Glutamatergic neuron (in vitro differentiated cells): ENCODE data around the gene TMEM256. TPM values are rescaled to one million over a fixed set of nuclear protein-coding genes. Genes with fewer than 3 reads are reported as not detected.
"Not testable (repeated sequence)": the region's sequence is repeated elsewhere in the genome, so short reads cannot be mapped to it uniquely, and the experiment has no call there.

Experiments
- DNase-seq: peaks from one replicate; pipeline ENCODE4 v3.0.0; 2022
- H3K27ac Mint-ChIP-seq: one replicate; pipeline ENCODE4 v1.8.0; 2020; ENCODE audit warnings: mild to moderate bottlenecking, mixed read lengths, inconsistent platforms; ENCODE audit not compliant: unreplicated experiment
- H3K27me3 Mint-ChIP-seq: one replicate; pipeline ENCODE4 v1.8.0; 2020; ENCODE audit warnings: mild to moderate bottlenecking, moderate library complexity, mixed read lengths, inconsistent platforms; ENCODE audit not compliant: unreplicated experiment
- H3K36me3 Mint-ChIP-seq: one replicate; pipeline ENCODE4 v1.8.0; 2020; ENCODE audit warnings: mild to moderate bottlenecking, mixed read lengths, inconsistent platforms; ENCODE audit not compliant: unreplicated experiment
- H3K4me1 Mint-ChIP-seq: one replicate; pipeline ENCODE4 v1.8.0; 2020; ENCODE audit warnings: mild to moderate bottlenecking, low read depth, mixed read lengths, inconsistent platforms; ENCODE audit not compliant: unreplicated experiment
- H3K4me3 Mint-ChIP-seq: one replicate; pipeline ENCODE4 v1.8.0; 2020; ENCODE audit warnings: mild to moderate bottlenecking, mixed read lengths, inconsistent platforms; ENCODE audit not compliant: unreplicated experiment
- H3K9me3 Mint-ChIP-seq: one replicate; pipeline ENCODE4 v1.8.0; 2020; ENCODE audit warnings: mild to moderate bottlenecking, moderate library complexity, mixed read lengths, inconsistent platforms; ENCODE audit not compliant: unreplicated experiment
- CTCF ChIP-seq: fragments of 200-600 bp; sonication (generic); IDR thresholded peaks from one replicate; pipeline ENCODE4 v1.5.0; 2021; ENCODE audit not compliant: partially characterized antibody, unreplicated experiment
- total RNA-seq: library from RNA; stranded (reverse); fragmentation: NEBNext Ultra II Directional; extraction: Animal tissue kit (Norgen Biotek cat#: 25700); gene quantifications from one replicate; pipeline ENCODE4 v1.2.1, GENCODE V29; 2021; ENCODE audit not compliant: unreplicated experiment

TMEM256 gene
- total RNA-seq, 1 donor from 2014 or later: 51.6 TPM

GRCh38 chr17:7374353-7374752 lies 29.5 kb downstream of the TMEM256 start:
- Mint-ChIP-seq H3K4me1 (no peaks in the 10 kb centered on the region), H3K4me3 (no peak overlapping the region), H3K27me3 (peaks cover under 1% of the 10 kb centered on the region), H3K27ac (no peak overlapping the region), H3K9me3 (peaks cover 4% of the 10 kb centered on the region), H3K36me3 (peaks cover 5% of the 10 kb centered on the region)
- no peak for TF ChIP-seq CTCF
- no peak for DNase-seq

- Mint-ChIP-seq H3K27me3 (peaks cover 1% of the 10 kb centered on the region), H3K4me1 (no peaks in the 10 kb centered on the region), H3K36me3 (no peaks in the 10 kb centered on the region), H3K4me3 (no peak overlapping the region), H3K27ac (no peak overlapping the region), H3K9me3 (no peaks in the 10 kb centered on the region)
- no peak for TF ChIP-seq CTCF
- DNase-seq: no peak
Observed at GRCh38 chr17:7370853-7371252, 33.0 kb downstream of the TMEM256 start.

- Mint-ChIP-seq H3K27me3 (peaks cover 1% of the 10 kb centered on the region), H3K9me3 (peaks cover 3% of the 10 kb centered on the region), H3K36me3 (peaks cover 3% of the 10 kb centered on the region), H3K4me1 (no peaks in the 10 kb centered on the region), H3K4me3 (no peak overlapping the region), H3K27ac (no peak overlapping the region)
- DNase-seq: no peak
- no peak for TF ChIP-seq CTCF
Observed at GRCh38 chr17:7369825-7370224, 34.1 kb downstream of the TMEM256 start.

GRCh38 chr17:7368599-7368994 lies 35.3 kb downstream of the TMEM256 start:
- H3K27ac Mint-ChIP-seq, H3K9me3 Mint-ChIP-seq, H3K27me3 Mint-ChIP-seq, H3K36me3 Mint-ChIP-seq, H3K4me3 Mint-ChIP-seq, DNase-seq, H3K4me1 Mint-ChIP-seq: not testable (repeated sequence)

- Mint-ChIP-seq H3K27ac (no peak overlapping the region), H3K9me3 (peaks cover 3% of the 10 kb centered on the region), H3K4me3 (no peak overlapping the region), H3K27me3 (peaks cover 1% of the 10 kb centered on the region), H3K36me3 (peaks cover 3% of the 10 kb centered on the region), H3K4me1 (no peaks in the 10 kb centered on the region)
- DNase-seq: no peak
- TF ChIP-seq CTCF: no peak
Observed at GRCh38 chr17:7367918-7368598, 35.8 kb downstream of the TMEM256 start.
